H1 (cell line): ENCODE data around the gene KARS1.

Source experiments
- EGR1 ChIP-seq: IDR thresholded peaks from 2 replicates; pipeline ENCODE4 v1.6.1; 2011; ENCODE audit warnings: low read depth, low read length, borderline replicate concordance
- GABPA ChIP-seq: IDR thresholded peaks from 2 replicates; pipeline ENCODE4 v1.6.1; 2011; ENCODE audit warnings: mild to moderate bottlenecking, low read length, moderate library complexity, borderline replicate concordance; ENCODE audit not compliant: insufficient read depth
- POLR2A ChIP-seq, 2 experiments: IDR thresholded peaks; 1 replicate in 1 of 2; 2 replicates in 1 of 2; pipeline ENCODE4 v1.6.1; 2011; ENCODE audit warnings: low read depth in 2 of 2, low read length in 2 of 2, mild to moderate bottlenecking in 2 of 2; ENCODE audit errors: control extremely low read depth in 1 of 2
- POLR2AphosphoS5 ChIP-seq: IDR thresholded peaks from 2 replicates; pipeline ENCODE4 v1.6.1; 2011; ENCODE audit warnings: low read depth, low read length

- TF ChIP-seq EGR1 (no peak), POLR2AphosphoS5 (no peak), GABPA (no peak), POLR2A (IDR thresholded peaks at IDR 0.05; ENCODE audit: control extremely low read depth in 1 of 2, low read depth in 2 of 2, low read length in 2 of 2) (no peak)
These were observed 19.6 kb downstream of the KARS1 start for GRCh38 chr16:75627851-75628250.
